Mesodermal cell (in vitro differentiated cells): ENCODE measurements around the gene SIRT5.

Source experiments
- H3K27ac ChIP-seq: 2 replicates; pipeline ENCODE4 v1.7.0; 2013; ENCODE audit warnings: mild to moderate bottlenecking, low read depth, low read length, moderate library complexity; ENCODE audit not compliant: severe bottlenecking
- H3K36me3 ChIP-seq: 2 replicates; pipeline ENCODE4 v1.7.1; 2013; ENCODE audit warnings: mild to moderate bottlenecking, low read length, moderate library complexity; ENCODE audit not compliant: control insufficient read depth, insufficient read depth
- H3K4me1 ChIP-seq: one replicate; pipeline ENCODE4 v1.7.1; 2013; ENCODE audit warnings: mild to moderate bottlenecking, low read length; ENCODE audit not compliant: insufficient read depth, control insufficient read depth, poor library complexity, severe bottlenecking
- H3K4me3 ChIP-seq: 2 replicates; pipeline ENCODE4 v1.7.0; 2013; ENCODE audit warnings: low read length, control low read depth, mild to moderate bottlenecking; ENCODE audit not compliant: insufficient read depth, poor library complexity, severe bottlenecking; ENCODE audit errors: extremely low read depth
- H3K9me3 ChIP-seq: 2 replicates; pipeline ENCODE4 v1.7.1; 2013; ENCODE audit warnings: mild to moderate bottlenecking, low read length, moderate library complexity; ENCODE audit not compliant: control insufficient read depth
- WGBS, 2 experiments: methylation state at CpG; one replicate each; pipeline ENCODE4 v1.1.5; 2013; ENCODE audit warnings: missing lambda C conversion rate in 2 of 2; ENCODE audit not compliant: insufficient coverage in 2 of 2; 5-methylcytosine and 5-hydroxymethylcytosine counted together

SIRT5 gene

GRCh38 chr6:13635948-13636658 is 61.7 kb downstream of the SIRT5 start:
- Histone ChIP-seq H3K4me3 (no peak overlapping the region), H3K4me1 (no peaks in the 10 kb centered on the region), H3K27ac (no peak overlapping the region), H3K36me3 (peaks cover 45% of the 10 kb centered on the region), H3K9me3 (no peaks in the 10 kb centered on the region)
- WGBS, 2 experiments: 79 to 80% methylated on average over 1 to 3 of the region's 4 CpGs

GRCh38 chr6:13638014-13638413 is 63.6 kb downstream of the SIRT5 start:
- Histone ChIP-seq H3K4me1 (no peaks in the 10 kb centered on the region), H3K9me3 (no peaks in the 10 kb centered on the region), H3K27ac (no peak overlapping the region), H3K4me3 (no peak overlapping the region), H3K36me3 (peaks cover 34% of the 10 kb centered on the region)
- no CpG with 5 or more reads among the region's 1 CpG for WGBS, 2 experiments

GRCh38 chr6:13638626-13639025 is 64.2 kb downstream of the SIRT5 start:
- Histone ChIP-seq H3K4me1 (no peaks in the 10 kb centered on the region), H3K4me3 (no peak overlapping the region), H3K27ac (no peak overlapping the region), H3K36me3 (peaks cover 35% of the 10 kb centered on the region), H3K9me3 (no peaks in the 10 kb centered on the region)
- WGBS, 2 experiments: 83 to 100% methylated on average over 1 of the region's 4 CpGs

- peaks cover 32% of the 10 kb centered on the region for H3K36me3 ChIP-seq
- no peak overlapping the region for H3K27ac ChIP-seq
- WGBS, 2 experiments: no CpG with 5 or more reads among the region's 5 CpGs
- H3K4me3 ChIP-seq: no peak overlapping the region
- no peaks in the 10 kb centered on the region for H3K9me3 ChIP-seq
- H3K4me1 ChIP-seq: no peaks in the 10 kb centered on the region
These were observed 66.9 kb downstream of the SIRT5 start for GRCh38 chr6:13641315-13641714.

- H3K9me3 ChIP-seq: no peaks in the 10 kb centered on the region
- H3K4me3 ChIP-seq: no peak overlapping the region
- H3K4me1 ChIP-seq: no peaks in the 10 kb centered on the region
- H3K27ac ChIP-seq: no peak overlapping the region
- WGBS, 2 experiments: no CpG with 5 or more reads among the region's 3 CpGs
- peaks cover 29% of the 10 kb centered on the region for H3K36me3 ChIP-seq
These were observed 68.7 kb downstream of the SIRT5 start for GRCh38 chr6:13643125-13643524.

GRCh38 chr6:13648850-13649249 is 74.4 kb downstream of the SIRT5 start:
- peaks cover 31% of the 10 kb centered on the region for H3K36me3 ChIP-seq
- H3K4me1 ChIP-seq: no peaks in the 10 kb centered on the region

GRCh38 chr6:13649393-13649792 is 75.0 kb downstream of the SIRT5 start:
- 88 to 94% methylated on average over 3 to 4 of the region's 4 CpGs for WGBS, 2 experiments

More at GRCh38 chr6:13648850-13649249, 74.4 kb downstream of the SIRT5 start:
- H3K4me3 ChIP-seq: no peak overlapping the region
- no peaks in the 10 kb centered on the region for H3K9me3 ChIP-seq
- H3K27ac ChIP-seq: no peak overlapping the region

GRCh38 chr6:13653296-13653695 is 78.9 kb downstream of the SIRT5 start:
- no peak overlapping the region for H3K4me3 ChIP-seq
- peaks cover 23% of the 10 kb centered on the region for H3K36me3 ChIP-seq
- WGBS, 2 experiments: no CpG with 5 or more reads among the region's 2 CpGs
- no peaks in the 10 kb centered on the region for H3K4me1 ChIP-seq
- H3K9me3 ChIP-seq: no peaks in the 10 kb centered on the region
- no peak overlapping the region for H3K27ac ChIP-seq

More at GRCh38 chr6:13649393-13649792, 75.0 kb downstream of the SIRT5 start:
- no peaks in the 10 kb centered on the region for H3K4me1 ChIP-seq
- no peak overlapping the region for H3K4me3 ChIP-seq
- H3K9me3 ChIP-seq: no peaks in the 10 kb centered on the region
- peaks cover 31% of the 10 kb centered on the region for H3K36me3 ChIP-seq
- H3K27ac ChIP-seq: no peak overlapping the region

- Histone ChIP-seq H3K9me3 (no peaks in the 10 kb centered on the region), H3K4me1 (no peaks in the 10 kb centered on the region), H3K36me3 (peaks cover 22% of the 10 kb centered on the region), H3K27ac (no peak overlapping the region), H3K4me3 (no peak overlapping the region)
These were observed 80.1 kb downstream of the SIRT5 start for GRCh38 chr6:13654496-13654895.

- H3K27ac ChIP-seq: no peak overlapping the region
- WGBS, 2 experiments: no CpG with 5 or more reads among the region's 1 CpG
- peaks cover 15% of the 10 kb centered on the region for H3K36me3 ChIP-seq
- no peaks in the 10 kb centered on the region for H3K9me3 ChIP-seq
- H3K4me1 ChIP-seq: no peaks in the 10 kb centered on the region
- H3K4me3 ChIP-seq: no peak overlapping the region
These were observed 81.3 kb downstream of the SIRT5 start for GRCh38 chr6:13655700-13656099.

GRCh38 chr6:13660273-13660672 is 85.9 kb downstream of the SIRT5 start:
- WGBS, 2 experiments: 100% methylated on average over 1 of the region's 1 CpG
- Histone ChIP-seq H3K27ac (no peak overlapping the region), H3K36me3 (peaks cover 3% of the 10 kb centered on the region), H3K4me1 (peaks cover 3% of the 10 kb centered on the region), H3K9me3 (no peaks in the 10 kb centered on the region), H3K4me3 (no peak overlapping the region)
